GM21390 (cell line): ENCODE measurements around the gene SHISA4.
"Not testable (repeated sequence)": the region's sequence is repeated elsewhere in the genome, so short reads cannot be mapped to it uniquely, and the experiment has no call there.

Experiments
- ATAC-seq: cut with Tn5 transposase; IDR thresholded peaks from one replicate; pipeline ENCODE4 v1.9.1; 2021; ENCODE audit not compliant: unreplicated experiment

The SHISA4 gene

DNA sequence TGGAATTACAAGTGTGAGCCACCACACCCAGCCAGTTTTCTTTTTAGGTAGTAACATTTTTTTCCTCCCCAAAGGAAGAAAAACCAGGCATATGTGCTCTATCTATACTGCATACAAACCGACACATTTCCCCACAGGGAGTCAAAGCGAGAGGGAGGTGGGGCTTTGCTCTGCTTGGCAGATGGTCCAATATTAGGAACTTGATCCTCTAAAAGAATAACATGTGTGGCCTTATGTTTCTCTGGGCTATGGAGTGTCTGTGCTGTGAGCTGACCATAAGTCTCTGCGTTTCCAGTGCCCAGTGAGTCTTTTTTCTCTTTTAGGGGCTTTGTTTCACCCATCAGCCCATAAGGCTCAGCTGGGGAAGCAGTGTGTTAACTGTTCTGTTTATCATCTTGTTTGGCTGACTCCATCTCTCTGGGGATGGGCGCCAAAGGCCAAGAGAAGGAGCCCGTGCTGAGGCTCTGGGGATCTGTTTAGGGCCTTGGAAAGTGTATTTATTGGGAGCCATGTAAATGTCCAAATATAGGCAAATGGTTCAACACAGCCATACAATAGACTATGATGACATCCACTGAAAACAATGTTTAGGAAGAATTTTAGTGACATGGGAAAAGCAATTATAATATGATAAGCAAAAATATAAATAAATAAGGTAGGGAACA is 37.4 kb downstream of the SHISA4 start:
- no peak for ATAC-seq

DNA sequence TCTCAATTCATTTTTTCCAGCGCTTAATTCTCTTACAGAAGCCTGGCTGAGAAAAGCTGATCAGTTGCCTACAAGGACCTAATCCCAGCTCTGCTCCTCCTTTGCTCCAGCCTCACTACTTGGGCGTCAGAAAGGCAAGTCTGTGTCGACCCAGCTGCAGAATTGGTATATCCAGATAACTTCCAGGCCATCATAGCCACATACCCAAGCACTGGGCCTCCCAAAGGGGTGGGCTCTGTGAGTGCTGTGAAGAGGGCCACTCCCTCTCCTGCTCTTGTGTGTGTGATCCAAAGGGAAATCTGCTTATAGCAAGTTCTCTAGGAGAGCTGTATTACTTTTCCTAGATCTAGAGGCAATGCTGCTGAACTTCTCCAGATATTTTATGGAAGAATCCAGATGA is 39.6 kb downstream of the SHISA4 start:
- ATAC-seq, result no peak

GRCh38 chr1:201930137-201930536 is 41.4 kb downstream of the SHISA4 start:
- no peak for ATAC-seq

DNA sequence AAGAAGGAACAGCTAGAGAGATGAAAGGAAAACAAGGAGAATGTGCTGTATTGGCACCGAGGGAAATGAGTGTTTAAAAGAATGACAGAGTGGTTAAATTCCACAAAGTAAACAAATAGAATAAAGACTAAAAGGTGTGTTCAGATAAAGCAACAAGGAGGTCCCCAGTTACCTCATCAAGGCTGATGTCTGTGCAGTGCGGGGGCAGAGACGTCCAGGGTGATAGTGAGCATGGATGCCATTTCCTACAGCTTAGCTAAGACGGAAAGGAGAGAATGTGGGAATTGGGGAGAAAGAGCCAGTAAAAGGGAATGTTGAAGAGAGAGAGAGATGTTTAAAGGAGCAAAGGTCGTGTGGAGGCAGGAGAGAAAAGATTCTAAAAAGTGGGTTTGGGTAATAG is 42.1 kb downstream of the SHISA4 start:
- no peak for ATAC-seq

DNA sequence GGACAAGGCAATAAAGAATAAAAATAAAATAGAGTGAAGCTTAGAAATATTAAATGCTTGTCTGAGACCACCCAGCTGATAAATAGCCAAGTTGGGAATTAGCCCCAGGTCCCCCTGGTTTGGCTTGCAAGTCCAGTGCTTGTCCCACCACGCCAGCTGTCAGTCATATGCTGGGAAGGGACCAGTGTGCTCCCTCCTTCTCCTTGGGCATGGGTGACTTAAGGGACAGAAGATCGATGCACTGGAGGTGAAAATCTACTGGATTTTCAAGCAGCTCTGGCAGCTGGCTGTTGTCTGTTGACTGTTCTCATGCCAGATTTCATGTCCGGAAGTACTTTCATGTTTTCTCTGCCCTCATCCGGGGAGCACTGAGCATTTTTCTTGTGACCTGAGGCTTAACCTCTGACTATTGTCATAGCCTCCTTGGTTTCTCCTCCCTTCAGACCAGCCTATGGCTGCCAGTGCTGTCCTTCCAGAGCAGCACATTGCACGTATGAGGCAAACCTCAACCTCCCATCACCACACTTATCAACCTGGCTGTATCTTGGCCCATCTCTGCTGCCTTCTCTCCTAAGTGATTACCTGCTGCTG is 45.2 kb downstream of the SHISA4 start:
- no peak for ATAC-seq

- ATAC-seq, result no peak
Measured at GRCh38 chr1:201937624-201938213, 49.0 kb downstream of the SHISA4 start.

- ATAC-seq, result no peak
Measured at GRCh38 chr1:201938440-201939035, 49.8 kb downstream of the SHISA4 start.

- ATAC-seq, result no peak
Measured at GRCh38 chr1:201939148-201939547, 50.5 kb downstream of the SHISA4 start.

DNA sequence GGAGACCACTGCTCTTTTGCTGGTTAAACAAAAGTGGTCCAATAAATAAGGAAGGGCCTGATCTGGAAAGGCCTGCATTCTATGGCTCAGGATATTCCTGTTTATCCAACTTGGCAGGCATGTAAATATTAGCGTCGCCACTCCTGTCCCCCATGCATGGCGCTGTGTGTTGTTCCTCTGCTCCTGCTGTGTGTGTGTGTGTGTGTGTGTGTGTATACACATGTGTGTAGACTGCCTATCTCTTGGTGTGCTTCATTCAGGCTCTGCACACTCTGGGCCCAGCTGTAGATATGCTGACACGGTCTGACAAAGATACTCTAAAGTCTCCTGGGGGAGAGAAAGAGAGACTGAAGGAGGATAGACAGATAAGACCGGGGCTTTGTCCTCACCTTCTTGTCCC is 50.9 kb downstream of the SHISA4 start:
- no peak for ATAC-seq

- not testable (repeated sequence) for ATAC-seq
Measured at GRCh38 chr1:201940316-201940715, 51.6 kb downstream of the SHISA4 start.

DNA sequence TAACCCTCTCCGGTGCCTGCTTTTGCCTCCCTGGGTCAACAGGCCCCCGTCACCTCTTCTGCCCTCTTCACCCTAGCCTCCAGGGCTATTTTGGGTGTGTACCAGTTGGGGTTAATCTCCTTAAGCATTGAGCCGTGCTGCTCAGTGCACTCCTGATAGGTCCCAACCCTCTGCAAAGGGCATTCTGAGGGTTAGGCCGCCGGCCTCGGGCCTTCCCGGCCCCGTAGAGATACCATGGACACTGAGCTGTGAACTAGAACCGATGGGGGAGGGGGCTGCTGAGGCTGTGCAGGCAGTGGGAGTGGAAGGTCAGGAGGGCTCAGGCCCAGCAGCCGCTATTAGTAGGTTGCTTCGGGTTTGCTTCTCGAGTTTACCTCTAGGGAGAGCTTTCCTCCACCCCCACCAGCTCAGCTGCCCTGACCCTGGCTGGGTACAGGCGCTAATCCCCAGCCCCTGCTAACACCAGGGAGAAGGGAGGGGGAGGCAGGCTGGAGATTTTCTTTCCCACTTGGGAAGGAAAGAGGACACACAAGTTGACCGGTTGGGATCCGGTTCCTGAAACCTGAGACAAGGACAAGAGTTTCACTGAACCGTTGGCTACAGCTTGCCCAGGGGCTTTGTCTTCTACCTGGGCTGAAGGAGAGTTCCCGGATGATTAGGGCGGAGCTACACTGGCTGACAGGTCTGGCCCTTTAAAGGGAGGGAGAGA is 52.9 kb downstream of the SHISA4 start:
- ATAC-seq, result no peak

- ATAC-seq, result no peak
Measured at GRCh38 chr1:201942129-201942495, 53.4 kb downstream of the SHISA4 start.
